Neuronal stem cell (in vitro differentiated cells): ENCODE data around the gene DUSP18.

Source experiments
- DNase-seq: peaks from one replicate; pipeline ENCODE4 v3.0.0-alpha.2; 2013; ENCODE audit warnings: low spot score
- H2AFZ ChIP-seq: one replicate; pipeline ENCODE4 v1.6.1; 2013; ENCODE audit warnings: mild to moderate bottlenecking, low read length, inconsistent platforms
- H2AK5ac ChIP-seq: 2 replicates; pipeline ENCODE4 v1.6.1; 2013; ENCODE audit warnings: low read depth, mild to moderate bottlenecking, inconsistent platforms, low read length, moderate library complexity, mixed read lengths
- H2BK120ac ChIP-seq: 2 replicates; pipeline ENCODE4 v1.6.1; 2013; ENCODE audit warnings: low read depth, mild to moderate bottlenecking, inconsistent platforms, low read length, moderate library complexity, mixed read lengths
- H2BK12ac ChIP-seq: one replicate; pipeline ENCODE4 v1.6.1; 2013; ENCODE audit warnings: low read length, inconsistent platforms
- H2BK15ac ChIP-seq: 2 replicates; pipeline ENCODE4 v1.6.1; 2013; ENCODE audit warnings: mild to moderate bottlenecking, low read length, inconsistent platforms, mixed read lengths
- H2BK5ac ChIP-seq: one replicate; pipeline ENCODE4 v1.6.1; 2013; ENCODE audit warnings: inconsistent platforms, mild to moderate bottlenecking, low read length, moderate library complexity
- H3K14ac ChIP-seq: one replicate; pipeline ENCODE4 v1.6.1; 2013; ENCODE audit warnings: low read length, inconsistent platforms
- H3K18ac ChIP-seq: 2 replicates; pipeline ENCODE4 v1.6.1; 2013; ENCODE audit warnings: low read length, inconsistent platforms
- H3K23ac ChIP-seq: 2 replicates; pipeline ENCODE4 v1.6.1; 2013; ENCODE audit warnings: low read depth, mild to moderate bottlenecking, mixed read lengths, low read length, inconsistent platforms; ENCODE audit not compliant: poor library complexity
- H3K27ac ChIP-seq: replicated peaks from 3 replicates; pipeline ENCODE4 v1.5.1; 2013; ENCODE audit warnings: low read length, inconsistent platforms
- H3K27me3 ChIP-seq, 3 experiments: 2 replicates each; pipeline ENCODE4 v1.6.1; 2013; ENCODE audit warnings: low read length in 3 of 3, mild to moderate bottlenecking in 2 of 3, inconsistent platforms in 1 of 3, low read depth in 1 of 3, mixed read lengths in 1 of 3, moderate library complexity in 1 of 3; ENCODE audit not compliant: control insufficient read depth in 3 of 3, insufficient read depth in 3 of 3
- H3K36me3 ChIP-seq, 2 donors: replicated peaks in 1 of 2; 2 replicates each; pipeline ENCODE4 v1.6.1; 2013; ENCODE audit warnings: low read length in 2 of 2; ENCODE audit not compliant: control insufficient read depth in 2 of 2, insufficient read depth in 2 of 2
- H3K4ac ChIP-seq: 2 replicates; pipeline ENCODE4 v1.6.1; 2013; ENCODE audit warnings: inconsistent platforms, mild to moderate bottlenecking, low read length, moderate library complexity
- H3K4me1 ChIP-seq, 2 donors: 1 replicate in 1 of 2; 2 replicates in 1 of 2; pipeline ENCODE4 v1.6.1; 2013; ENCODE audit warnings: low read length in 2 of 2, low read depth in 1 of 2; ENCODE audit not compliant: control insufficient read depth in 2 of 2, insufficient read depth in 1 of 2
- H3K4me2 ChIP-seq: one replicate; pipeline ENCODE4 v1.6.1; 2013; ENCODE audit warnings: mild to moderate bottlenecking, low read length, inconsistent platforms; ENCODE audit not compliant: insufficient read depth, poor library complexity, severe bottlenecking
- H3K4me3 ChIP-seq, 2 donors: 2 replicates each; pipeline ENCODE4 v1.5.1; 2013; ENCODE audit warnings: low read length in 2 of 2, mild to moderate bottlenecking in 2 of 2, inconsistent platforms in 1 of 2, moderate library complexity in 1 of 2
- H3K79me1 ChIP-seq: one replicate; pipeline ENCODE4 v1.6.1; 2013; ENCODE audit warnings: low read depth, mild to moderate bottlenecking, inconsistent platforms, low read length, moderate library complexity
- H3K9ac ChIP-seq: one replicate; pipeline ENCODE4 v1.6.1; 2013; ENCODE audit warnings: mild to moderate bottlenecking, low read depth, low read length, inconsistent platforms; ENCODE audit not compliant: poor library complexity
- H3K9me3 ChIP-seq, 2 donors: replicated peaks in 1 of 2; 2 replicates each; pipeline versions ENCODE3 to v1.6.1; 2013; ENCODE audit warnings: low read length in 2 of 2, mild to moderate bottlenecking in 2 of 2, inconsistent platforms in 1 of 2, low read depth in 1 of 2, mixed read lengths in 1 of 2, moderate library complexity in 1 of 2; ENCODE audit not compliant: control insufficient read depth in 2 of 2, insufficient read depth in 1 of 2
- H4K8ac ChIP-seq: one replicate; pipeline ENCODE4 v1.6.1; 2013; ENCODE audit warnings: low read depth, mild to moderate bottlenecking, inconsistent platforms, low read length, moderate library complexity
- H4K91ac ChIP-seq: one replicate; pipeline ENCODE4 v1.6.1; 2013; ENCODE audit warnings: low read length, low read depth, mild to moderate bottlenecking, inconsistent platforms; ENCODE audit not compliant: poor library complexity
- WGBS, 2 donors: extraction: QIAGEN DNeasy Blood & Tissue Kit; methylation state at CpG; one replicate each; pipeline ENCODE4 v1.1.7; 2013; ENCODE audit warnings: missing lambda C conversion rate in 2 of 2, mixed read lengths in 1 of 2; ENCODE audit not compliant: insufficient read length in 2 of 2, insufficient replicate concordance in 1 of 2; ENCODE audit errors: extremely low coverage in 2 of 2; 5-methylcytosine and 5-hydroxymethylcytosine counted together

DUSP18 gene

DNA sequence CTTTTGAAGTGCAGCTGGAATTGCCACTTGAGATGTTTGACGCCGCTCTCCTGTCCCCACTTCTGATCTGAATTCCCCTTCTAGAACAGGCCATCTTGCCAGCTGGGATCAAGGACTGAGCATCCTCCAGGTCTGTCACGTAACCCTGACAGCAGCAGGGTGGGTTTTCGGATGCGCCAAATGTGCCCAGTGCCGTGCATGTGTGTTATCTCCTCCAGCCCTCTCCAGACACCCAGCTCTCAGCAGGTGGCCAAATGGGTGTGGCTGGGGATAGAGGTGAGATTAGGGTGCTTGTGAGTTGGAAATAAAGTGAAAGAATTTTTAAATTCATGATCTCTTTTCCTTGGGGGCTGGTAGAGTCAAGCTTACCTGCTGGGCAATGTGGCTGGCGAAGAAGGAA, 30.3 kb upstream of the DUSP18 start:
- H3K27me3 ChIP-seq = peaks cover 4 to 53% (median 19%) of the 10 kb centered on the region in 3 experiments
- WGBS, 2 donors = no CpG with 5 or more reads among the region's 7 CpGs
- H3K27ac ChIP-seq = no peak overlapping the region
- peaks cover 2 to 3% of the 10 kb centered on the region in 2 donors for H3K4me1 ChIP-seq
- no peaks in the 10 kb centered on the region for H3K36me3 ChIP-seq
- H4K91ac ChIP-seq = no peak overlapping the region
- no peak overlapping the region for H4K8ac ChIP-seq
- H2BK15ac ChIP-seq = no peak overlapping the region
- H3K79me1 ChIP-seq = peaks cover 4% of the 10 kb centered on the region
- DNase-seq = no peak
- no peak overlapping the region for H3K14ac ChIP-seq
- H2BK5ac ChIP-seq = no peak overlapping the region
- H2BK120ac ChIP-seq = no peak overlapping the region
- no peak overlapping the region for H3K23ac ChIP-seq
- H3K9ac ChIP-seq = no peak overlapping the region
- H3K9me3 ChIP-seq = no peaks in the 10 kb centered on the region
- H3K4me3 ChIP-seq = no peak overlapping the region
- no peak overlapping the region for H3K4me2 ChIP-seq
- no peak overlapping the region for H3K4ac ChIP-seq
- H2AK5ac ChIP-seq = no peak overlapping the region
- no peak overlapping the region for H2AFZ ChIP-seq
- H3K18ac ChIP-seq = no peak overlapping the region
- H2BK12ac ChIP-seq = no peak overlapping the region

DNA sequence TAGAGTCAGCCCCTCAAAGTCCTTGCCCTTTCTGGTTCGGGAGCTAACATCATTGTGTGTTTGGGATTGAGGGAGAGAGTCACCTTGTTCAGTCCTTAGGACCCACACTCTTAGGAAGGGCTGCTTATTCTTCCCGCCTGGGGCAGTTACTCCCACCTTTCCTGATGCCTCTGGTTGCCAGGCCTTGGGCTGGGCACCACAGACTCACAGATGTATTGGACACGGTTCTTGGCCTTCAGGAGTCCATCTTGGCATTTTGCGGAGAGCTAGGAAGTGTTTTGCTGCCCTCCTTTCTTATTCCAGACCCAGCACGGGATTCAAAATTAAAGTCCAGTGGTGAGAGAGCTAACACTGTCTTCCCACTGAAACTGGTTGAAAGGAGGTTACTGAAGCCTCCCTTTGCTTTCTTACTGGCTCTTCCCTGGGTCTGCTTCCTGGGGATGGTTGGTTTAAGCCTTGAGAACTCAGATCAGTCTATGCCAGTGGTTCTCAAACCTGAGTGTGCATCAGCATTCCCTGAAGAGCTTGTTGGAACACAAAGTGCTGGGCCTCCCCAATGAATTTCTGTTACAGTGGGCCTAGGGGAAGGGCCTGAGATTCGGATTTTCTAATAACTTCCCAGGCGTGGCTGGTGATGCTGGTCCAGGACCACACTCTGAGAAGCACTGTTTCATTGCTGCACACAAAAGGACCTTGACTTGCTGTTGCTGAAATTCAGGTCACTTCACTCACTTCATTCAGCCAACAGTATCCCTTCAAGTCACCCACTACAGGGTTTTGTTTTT, 28.4 kb upstream of the DUSP18 start:
- H3K4me3 ChIP-seq = no peak overlapping the region
- no peak overlapping the region for H2AFZ ChIP-seq
- WGBS, 2 donors = no CpG with 5 or more reads among the region's 7 CpGs

GRCh38 chr22:30695351-30695851, 27.7 kb upstream of the DUSP18 start:
- Histone ChIP-seq H2AFZ (peak overlapping the region; percentile 95), H3K36me3 (no peaks in the 10 kb centered on the region), H3K4me3 (peak overlapping the region; percentile 50 to 79), H3K9ac (peak overlapping the region; percentile 79), H2BK5ac (peak overlapping the region; percentile 19), H3K4ac (no peak overlapping the region), H3K9me3 (no peaks in the 10 kb centered on the region), H4K8ac (no peak overlapping the region), H3K4me2 (peak overlapping the region; percentile 94), H3K4me1 (peaks cover 2 to 3% of the 10 kb centered on the region in 2 donors), H2BK15ac (no peak overlapping the region), H3K18ac (peak overlapping the region; percentile 94), H3K27me3 (peaks cover 4 to 55% (median 19%) of the 10 kb centered on the region in 3 experiments), H4K91ac (no peak overlapping the region), H2BK120ac (no peak overlapping the region), H3K23ac (no peak overlapping the region), H3K79me1 (peaks cover 4% of the 10 kb centered on the region), H3K27ac (no peak overlapping the region), H2BK12ac (no peak overlapping the region), H3K14ac (no peak overlapping the region), H2AK5ac (peak overlapping the region; percentile 51)
- no peak for DNase-seq
- WGBS, 2 donors = no CpG with 5 or more reads among the region's 15 CpGs

More for the DNA sequence above, 28.4 kb upstream of the DUSP18 start:
- Histone ChIP-seq H3K9me3 (no peaks in the 10 kb centered on the region), H3K4ac (no peak overlapping the region), H2BK15ac (no peak overlapping the region), H3K36me3 (no peaks in the 10 kb centered on the region), H4K91ac (no peak overlapping the region), H3K9ac (no peak overlapping the region), H3K4me2 (no peak overlapping the region), H4K8ac (no peak overlapping the region), H3K18ac (no peak overlapping the region), H3K4me1 (peaks cover 2 to 3% of the 10 kb centered on the region in 2 donors), H2AK5ac (no peak overlapping the region), H3K23ac (no peak overlapping the region), H2BK5ac (no peak overlapping the region), H3K27ac (no peak overlapping the region), H3K27me3 (peaks cover 4 to 55% (median 19%) of the 10 kb centered on the region in 3 experiments), H2BK120ac (no peak overlapping the region), H3K14ac (no peak overlapping the region), H3K79me1 (peaks cover 4% of the 10 kb centered on the region), H2BK12ac (no peak overlapping the region)
- DNase-seq = no peak

DNA sequence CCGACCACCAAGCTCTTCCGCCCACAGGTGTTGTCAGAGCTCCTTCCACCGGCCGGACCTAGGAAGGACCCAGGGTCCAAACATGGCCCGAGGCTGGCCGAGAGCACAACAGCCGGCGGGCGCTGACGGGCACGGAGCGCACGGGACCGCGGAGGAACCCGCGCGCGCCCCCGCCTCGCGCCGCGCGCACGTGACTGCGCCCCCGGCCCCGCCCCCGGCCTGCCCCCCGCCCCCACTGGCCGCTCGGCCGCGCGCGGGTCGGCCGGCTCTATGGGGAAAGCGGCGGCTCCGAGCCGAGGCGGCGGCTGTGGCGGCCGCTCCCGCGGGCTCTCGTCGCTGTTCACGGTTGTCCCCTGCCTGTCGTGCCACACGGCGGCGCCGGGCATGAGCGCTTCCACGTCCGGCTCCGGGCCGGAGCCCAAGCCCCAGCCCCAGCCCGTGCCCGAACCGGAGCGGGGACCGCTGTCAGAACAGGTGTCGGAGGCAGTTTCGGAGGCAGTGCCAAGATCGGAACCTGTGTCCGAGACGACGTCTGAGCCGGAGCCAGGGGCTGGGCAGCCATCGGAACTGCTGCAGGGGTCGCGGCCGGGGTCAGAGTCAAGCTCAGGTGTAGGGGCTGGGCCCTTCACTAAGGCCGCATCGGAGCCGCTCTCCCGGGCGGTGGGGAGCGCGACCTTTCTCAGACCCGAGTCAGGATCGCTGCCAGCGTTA, 27.1 kb upstream of the DUSP18 start, which contains the start of gene OSBP2:
Gene OSBP2 (plus strand): TSS at position 235 of the 711 bp plus-strand sequence. CDS start 36 bp downstream, at position 271.
- Histone ChIP-seq H2BK12ac (peak within 1 kb of the TSS; percentile 79), H2BK5ac (peak within 1 kb of the TSS; percentile 19), H3K79me1 (peaks cover 4% of the 10 kb centered on the region), H3K27ac (no peak within 1 kb of the TSS), H3K4me3 (peak within 1 kb of the TSS; percentile 58 to 83), H3K9ac (peak within 1 kb of the TSS; percentile 94), H4K8ac (no peak within 1 kb of the TSS), H3K9me3 (no peaks in the 10 kb centered on the region), H3K36me3 (no peaks in the 10 kb centered on the region), H3K4ac (peak within 1 kb of the TSS; percentile 94), H3K18ac (peak within 1 kb of the TSS; percentile 99), H2AK5ac (peak within 1 kb of the TSS; percentile 51), H2BK120ac (no peak within 1 kb of the TSS), H3K23ac (peak within 1 kb of the TSS; percentile 86), H2AFZ (peak within 1 kb of the TSS; percentile 100), H3K14ac (peak within 1 kb of the TSS; percentile 97), H2BK15ac (peak within 1 kb of the TSS; percentile 78), H4K91ac (no peak within 1 kb of the TSS), H3K4me1 (peaks cover 2 to 3% of the 10 kb centered on the region in 2 donors), H3K27me3 (peaks cover 4 to 55% (median 19%) of the 10 kb centered on the region in 3 experiments), H3K4me2 (peak within 1 kb of the TSS; percentile 97)
- no CpG with 5 or more reads among the region's 88 CpGs for WGBS, 2 donors
- DNase-seq = peak; percentile 51
